GM21825 (cell line): ENCODE data around the gene SCD5.

Source experiments
- ATAC-seq: cut with Tn5 transposase; IDR thresholded peaks from one replicate; pipeline ENCODE4 v1.9.1; 2021; ENCODE audit warnings: mild to moderate bottlenecking, moderate library complexity; ENCODE audit not compliant: unreplicated experiment

Gene SCD5

DNA sequence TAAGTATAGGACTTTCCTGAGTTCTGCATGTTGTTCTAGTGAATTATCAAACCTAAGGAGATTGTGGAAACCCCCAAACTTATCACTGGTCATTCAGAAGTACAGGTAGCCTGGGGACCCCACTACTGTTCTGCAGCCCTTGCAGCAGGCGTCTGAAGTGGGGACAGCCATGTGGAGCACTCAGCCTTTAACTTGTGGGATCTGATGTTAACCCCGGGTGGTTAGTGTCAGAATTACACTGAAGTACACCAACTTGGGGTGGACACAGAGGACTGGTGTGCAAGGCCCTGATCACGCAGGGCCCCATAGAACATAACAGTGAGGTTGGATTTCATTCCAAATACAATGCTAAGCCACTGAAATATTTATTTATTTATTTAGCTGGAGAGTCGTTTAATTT lies 103.7 kb downstream of the SCD5 start:
- no peak for ATAC-seq

DNA sequence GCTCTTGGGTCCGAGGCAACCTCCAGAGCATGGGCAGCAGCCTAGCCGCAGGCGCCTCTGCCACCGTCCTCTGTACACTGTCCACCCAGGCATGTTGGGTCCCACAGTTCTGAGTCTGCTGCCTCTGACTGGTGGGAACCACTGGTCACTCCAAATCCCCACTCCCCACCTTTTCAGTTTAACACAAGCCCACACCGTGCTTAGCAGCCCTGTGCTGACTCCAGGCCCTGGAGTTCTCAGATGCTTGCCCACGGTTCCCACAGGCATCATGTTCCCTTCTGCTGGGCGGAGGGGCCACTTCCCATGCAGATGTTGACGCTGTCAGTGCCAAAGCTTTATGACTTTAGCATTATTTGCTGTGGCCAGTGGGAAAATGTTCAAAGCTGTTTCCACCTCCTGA lies 104.5 kb downstream of the SCD5 start:
- ATAC-seq: no peak

DNA sequence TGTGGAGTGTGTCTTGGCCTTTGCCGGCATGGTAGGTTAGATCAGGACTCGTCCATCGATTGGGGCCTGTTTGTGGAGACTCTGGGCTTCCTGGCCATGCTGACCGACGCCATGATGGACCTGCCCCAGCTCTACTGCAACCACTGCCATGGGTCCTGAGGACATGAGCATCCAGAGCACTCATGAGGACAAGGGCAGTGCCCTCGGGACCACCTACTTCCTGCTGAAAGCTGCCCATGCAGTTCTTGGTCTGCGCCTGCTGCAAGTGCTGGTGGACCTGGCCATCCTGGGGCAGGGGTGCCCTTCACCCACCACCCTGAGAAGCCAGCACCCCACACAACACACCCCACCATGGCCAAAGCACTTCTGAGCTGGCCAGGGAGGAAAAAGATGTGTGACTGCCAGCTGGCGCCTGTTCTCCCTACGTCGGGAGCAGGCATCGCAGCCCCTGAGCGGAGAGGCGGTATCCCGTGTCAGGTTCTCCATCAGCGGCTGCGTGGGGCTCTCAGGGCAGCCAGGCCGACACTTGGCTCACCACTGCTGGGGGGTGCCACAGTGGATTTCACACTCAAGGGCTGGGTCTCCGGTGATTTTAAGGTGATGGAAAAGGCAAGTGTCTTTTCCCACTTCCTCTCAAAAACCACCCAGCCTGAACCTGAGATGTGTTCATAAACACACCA lies 106.4 kb downstream of the SCD5 start:
- ATAC-seq: no peak

DNA sequence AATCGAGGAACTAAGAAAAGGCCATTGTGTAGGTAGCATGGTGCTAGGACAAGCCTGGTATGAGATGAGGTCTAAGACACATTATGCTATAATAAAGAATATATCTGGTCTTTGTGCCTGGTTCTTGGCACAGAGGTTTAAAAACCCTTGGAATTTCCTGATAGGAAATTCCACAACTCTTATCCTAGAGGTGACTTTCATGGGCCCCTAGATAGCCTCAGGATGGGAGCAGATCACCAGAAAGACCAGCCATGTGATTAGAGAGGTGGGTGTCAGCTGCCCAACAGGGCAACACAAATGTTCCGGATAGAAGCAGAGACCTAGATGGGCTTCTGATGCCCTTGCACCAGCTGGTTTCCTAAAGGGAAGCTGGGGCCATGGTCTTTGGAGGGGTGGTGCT lies 107.2 kb downstream of the SCD5 start:
- ATAC-seq: no peak

DNA sequence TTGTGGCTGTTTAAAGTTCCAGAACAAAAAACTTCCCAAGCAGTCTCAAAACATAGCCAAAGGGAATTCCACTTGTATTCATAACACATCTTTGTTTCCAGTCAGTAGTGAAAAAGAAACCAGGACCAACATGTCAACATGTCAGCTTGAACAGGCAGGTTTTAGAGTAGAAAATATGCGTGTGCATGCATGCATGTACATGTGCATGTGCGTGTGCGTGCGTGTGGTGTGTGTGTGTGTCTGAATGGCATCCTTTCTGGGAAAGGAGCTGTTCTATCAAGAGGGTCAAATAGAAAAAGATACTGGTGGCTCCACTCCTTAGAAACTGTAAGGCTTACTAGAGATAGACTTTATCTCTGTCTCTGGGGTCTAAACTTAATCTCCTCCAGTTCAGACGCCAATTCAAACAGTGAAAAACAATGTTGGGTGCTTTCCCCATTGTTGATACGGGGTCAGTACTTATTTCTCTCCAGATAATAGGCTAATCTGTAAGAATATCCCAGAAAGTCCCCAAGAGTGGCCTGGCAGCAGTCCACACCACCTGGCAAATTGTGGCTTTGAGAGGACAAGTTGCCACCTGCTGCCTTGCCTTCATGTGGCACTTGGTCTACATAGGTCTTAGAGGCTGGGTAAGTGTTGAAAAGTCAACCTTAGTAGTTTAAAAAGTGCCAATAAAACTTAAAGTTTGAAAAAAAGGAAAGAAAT lies 110.4 kb downstream of the SCD5 start:
- no peak for ATAC-seq

DNA sequence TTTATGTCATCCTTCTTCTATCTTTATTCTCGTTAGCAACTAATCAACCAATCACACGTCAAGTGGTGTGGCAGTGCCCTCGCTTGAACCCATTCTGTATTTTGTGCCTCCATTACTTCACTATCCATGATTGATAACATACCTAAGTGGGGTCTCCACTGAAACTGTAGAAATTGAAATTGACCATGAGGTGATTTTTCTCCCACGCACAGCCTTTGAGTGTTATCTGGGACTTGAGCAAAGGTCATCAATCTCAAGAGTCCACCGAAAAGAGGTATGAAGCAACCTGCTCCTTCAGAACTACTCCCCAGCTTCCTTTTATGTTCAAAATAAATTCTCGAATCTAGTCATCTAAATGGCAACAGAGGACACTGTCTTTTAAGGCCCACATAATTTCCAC lies 111.1 kb downstream of the SCD5 start:
- no peak for ATAC-seq

DNA sequence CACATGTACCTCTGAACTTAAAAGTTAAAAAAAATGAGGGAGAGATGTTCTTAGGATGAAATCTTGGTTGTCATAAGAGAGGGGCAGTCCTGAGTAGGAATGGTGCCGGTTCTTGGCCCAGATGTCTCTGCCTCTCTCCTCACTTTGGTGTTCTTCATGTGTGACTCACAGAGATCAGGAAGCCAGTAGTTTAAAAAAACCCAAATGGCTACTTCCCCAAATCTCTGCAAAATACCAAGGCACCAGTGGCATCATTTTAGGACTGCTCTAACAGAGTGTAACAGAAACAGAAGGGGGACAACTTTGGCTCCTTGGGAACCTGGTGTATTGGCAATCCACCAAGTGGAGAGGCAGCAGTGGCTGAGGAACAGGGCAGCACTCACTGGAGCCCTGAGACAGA lies 116.8 kb downstream of the SCD5 start:
- no peak for ATAC-seq

DNA sequence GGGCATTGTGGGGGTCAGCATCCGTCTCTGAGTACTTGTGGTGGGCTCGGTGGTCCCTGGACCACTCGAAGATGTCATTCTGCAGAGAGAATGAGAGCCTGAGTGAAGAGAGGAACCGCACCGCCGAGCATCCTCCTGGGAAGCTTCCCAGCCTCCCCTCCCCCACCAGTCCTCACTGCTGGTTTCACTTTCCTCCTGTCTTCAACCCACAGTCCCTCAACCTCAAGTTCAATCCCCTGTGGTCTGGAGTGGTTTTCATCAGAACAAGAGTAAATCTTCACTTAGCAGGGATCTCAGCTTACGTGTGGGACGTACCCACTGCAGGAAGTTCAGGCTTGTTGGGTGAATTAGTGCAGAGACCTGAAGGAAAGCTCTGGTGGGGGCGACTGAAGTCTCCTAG lies 117.8 kb downstream of the SCD5 start:
- ATAC-seq: no peak

DNA sequence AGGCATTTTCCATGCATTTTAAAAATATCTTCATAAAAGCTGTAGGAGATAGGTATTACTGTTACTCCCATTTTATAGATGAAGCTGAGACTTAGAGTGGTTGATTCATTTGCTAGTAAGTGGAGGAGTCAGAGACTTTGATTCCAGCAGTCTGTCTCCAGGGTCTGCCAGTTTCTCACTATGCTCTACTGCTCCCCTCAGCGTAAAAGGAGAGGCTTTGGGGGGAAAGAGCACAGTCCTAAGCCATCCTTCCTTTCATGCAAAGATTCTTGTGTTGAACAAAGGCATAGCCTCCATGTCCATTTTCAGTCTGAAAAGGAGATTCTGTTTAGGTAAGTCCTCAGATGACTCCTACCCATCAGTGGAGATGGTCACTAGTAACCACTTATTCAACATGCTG lies 119.1 kb downstream of the SCD5 start:
- no peak for ATAC-seq

DNA sequence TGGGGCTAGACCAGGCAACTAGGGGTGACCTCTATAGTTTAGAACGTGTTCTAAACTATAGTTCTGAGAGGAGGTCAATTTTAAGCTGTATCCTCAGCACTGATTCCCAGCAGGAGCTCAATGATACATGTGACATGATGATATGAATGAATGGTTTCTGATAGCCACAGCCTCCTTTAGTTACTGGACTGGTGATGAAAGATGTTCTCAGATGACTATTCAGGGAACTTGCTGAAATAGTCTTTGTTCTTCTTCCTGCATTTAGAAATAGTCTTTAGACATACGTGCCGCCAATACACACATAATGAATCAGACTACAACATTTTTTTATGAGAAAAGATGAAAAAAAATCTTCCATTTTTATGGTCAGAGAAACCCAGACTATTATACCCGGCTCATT lies 120.5 kb downstream of the SCD5 start:
- ATAC-seq: no peak

DNA sequence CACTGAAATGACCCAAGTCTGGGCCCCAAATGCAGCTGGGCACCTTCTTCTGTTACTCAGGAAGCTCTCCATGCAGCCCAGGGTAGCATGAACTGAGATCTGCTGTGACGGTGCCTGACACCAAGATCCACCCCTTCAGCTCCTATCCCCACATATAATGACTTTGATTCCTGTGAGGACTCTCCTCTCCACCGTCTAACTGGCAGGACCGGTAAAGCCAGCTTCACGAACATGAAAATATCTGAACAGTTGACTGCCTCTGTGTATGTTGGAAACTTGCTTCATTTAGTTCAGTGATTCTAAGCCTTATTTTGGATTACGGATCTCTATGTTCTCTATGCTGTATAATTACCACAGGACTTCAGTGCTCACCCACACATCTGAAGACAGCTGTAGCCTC lies 121.3 kb downstream of the SCD5 start:
- ATAC-seq: no peak

DNA sequence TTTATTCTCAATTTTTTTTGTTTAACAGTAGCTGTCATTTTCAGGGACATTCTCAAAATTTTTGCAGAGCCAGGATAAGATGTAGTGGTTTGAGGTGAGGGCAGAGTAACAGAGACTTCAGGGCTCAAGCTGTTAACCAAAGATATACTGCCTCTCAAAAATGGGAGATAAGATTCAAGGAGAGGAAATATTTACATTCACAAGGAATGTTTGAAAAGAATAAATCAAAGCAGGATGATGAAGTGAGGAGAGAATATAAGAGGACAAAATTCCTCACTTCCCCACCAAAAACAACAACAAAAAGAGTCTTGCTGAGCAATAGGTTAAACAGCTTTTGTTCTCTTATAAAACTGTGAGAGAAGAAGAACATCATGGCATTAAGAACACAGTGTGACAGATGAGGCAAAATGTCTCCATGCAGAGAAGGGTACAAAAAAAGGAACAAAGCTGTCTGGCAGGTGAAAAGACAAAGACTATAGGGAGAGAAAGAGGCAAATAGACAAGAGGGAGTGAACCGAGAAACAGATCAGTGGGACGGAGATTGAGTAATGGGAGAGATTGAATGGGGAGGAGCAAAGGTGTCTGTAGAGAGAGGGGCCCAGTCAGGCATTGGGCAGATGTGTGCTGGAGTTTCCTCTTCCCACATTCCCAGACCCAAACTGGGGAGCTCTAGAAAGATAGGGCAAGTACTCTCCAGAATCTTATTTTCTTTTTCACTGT lies 130.7 kb downstream of the SCD5 start:
- no peak for ATAC-seq

DNA sequence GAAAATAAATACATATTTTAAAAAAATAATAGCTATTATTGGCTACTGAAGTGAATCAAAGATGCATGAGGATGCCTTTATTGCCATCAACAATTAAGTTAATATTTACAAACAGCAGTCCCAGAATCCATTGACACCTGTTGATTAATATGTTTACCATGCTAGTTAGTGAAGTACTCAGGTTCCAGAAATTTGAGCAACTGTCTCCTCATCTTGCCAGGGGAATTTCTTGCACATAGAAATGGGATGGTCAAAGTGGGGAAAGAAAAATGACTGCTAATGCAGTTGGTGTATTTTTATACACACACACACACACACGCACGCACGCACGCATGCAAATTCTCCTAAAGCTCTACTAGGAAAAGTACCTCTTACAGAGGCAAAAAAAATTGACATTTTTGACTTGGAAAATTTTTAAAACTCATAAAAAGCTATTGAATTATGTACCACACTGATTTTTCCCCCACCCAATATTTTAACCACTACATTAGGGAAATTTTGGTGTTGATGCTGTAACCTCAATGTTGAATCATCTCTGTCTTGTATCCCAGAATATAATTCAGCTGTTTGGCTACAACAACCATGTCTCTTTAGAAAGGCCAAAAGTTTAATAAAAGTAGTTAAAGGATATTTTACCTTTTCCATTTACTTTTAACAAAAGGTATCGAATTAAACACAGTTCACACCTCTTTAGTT lies 131.5 kb downstream of the SCD5 start:
- no peak for ATAC-seq

DNA sequence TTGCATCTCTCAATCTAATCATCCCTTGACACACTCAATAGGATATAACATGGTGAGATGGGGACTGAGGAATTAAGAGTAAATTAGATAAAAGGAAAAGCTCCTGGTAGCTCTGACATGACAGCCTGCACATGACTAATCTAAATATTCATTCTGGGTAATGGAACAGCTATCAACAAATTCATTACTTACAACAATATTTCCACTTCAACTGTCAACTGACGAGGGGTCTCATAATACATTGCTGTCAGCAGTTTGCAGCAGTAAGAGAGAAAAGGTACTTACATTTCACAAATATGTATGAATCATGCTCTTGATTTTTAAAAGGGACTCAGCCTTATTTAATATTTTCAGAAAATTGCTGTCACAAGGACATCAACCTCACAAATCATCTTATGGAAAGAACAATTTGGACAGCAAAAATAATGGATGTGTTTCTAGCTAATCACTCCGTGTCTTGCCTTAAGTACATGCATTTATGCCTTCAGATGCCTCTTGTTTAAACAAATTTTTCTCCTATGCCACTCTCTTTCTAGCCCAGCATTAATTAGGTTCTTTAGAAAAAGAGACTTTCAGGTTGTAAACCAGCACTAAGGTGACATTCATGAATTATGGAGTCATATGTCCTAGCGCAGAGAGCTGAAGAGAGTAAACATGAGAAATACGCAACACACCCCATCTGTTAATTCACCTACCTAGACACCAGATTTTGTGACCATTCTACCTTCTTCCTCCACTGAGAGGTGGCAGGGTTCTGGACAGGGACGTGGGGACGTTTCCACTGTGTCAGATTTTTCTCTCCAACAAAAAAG lies 137.2 kb downstream of the SCD5 start:
- no peak for ATAC-seq

DNA sequence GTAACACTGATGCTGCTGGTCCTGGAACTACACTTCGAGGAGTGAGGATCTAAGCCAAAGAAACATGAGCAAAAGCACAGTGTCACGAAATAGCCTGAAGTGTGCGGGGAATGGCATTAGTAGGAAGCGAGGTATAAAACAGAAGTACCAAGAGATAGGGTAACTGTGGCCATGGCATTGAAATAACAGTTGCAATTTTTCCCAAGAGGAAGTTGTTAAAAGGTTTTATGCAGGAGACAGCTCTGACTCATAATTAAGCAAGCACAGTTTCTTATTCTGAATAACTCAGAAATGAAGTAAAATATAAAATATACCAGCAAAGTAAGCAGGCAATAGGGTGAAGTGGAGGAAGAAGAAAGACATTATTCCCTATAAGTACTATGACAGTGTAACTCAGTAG lies 146.5 kb downstream of the SCD5 start:
- no peak for ATAC-seq

DNA sequence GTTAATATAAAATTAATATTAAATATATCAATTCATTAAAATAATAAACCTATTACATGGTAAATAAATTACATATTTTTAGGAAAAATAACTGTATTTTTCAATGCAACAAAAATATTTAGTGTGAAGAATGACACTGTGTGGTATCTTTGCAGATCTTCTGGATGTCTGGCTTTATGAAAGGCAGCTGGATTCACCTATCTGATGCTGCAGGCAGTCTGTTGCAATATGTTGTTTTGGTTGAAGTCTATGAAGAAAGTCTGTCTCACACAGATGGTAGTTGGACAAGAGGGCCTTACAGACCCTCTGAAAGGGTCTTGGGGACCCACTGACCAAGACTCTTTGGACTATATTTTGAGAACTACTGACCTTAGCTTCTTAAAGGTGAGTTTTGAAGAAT lies 147.7 kb downstream of the SCD5 start:
- ATAC-seq: no peak

DNA sequence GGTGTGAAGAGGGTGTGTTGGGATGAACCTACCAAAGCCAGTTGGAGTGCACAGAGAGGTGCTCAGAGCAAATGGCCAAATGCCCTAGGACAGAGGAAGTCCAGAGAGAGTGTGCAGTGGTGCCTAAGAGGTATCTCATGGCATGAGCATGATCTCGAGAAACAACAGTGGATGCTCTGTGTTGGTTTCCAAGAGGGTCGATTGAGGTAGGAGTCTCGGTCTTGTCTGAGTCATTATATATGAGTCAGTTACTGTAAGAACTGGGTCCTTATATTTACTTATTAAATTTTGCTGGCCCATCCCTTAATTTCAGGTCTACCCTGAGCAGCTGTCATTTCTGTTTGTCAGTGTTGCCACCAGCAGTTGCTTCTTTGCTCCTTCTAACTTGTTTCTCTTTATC lies 150.2 kb downstream of the SCD5 start:
- no peak for ATAC-seq

DNA sequence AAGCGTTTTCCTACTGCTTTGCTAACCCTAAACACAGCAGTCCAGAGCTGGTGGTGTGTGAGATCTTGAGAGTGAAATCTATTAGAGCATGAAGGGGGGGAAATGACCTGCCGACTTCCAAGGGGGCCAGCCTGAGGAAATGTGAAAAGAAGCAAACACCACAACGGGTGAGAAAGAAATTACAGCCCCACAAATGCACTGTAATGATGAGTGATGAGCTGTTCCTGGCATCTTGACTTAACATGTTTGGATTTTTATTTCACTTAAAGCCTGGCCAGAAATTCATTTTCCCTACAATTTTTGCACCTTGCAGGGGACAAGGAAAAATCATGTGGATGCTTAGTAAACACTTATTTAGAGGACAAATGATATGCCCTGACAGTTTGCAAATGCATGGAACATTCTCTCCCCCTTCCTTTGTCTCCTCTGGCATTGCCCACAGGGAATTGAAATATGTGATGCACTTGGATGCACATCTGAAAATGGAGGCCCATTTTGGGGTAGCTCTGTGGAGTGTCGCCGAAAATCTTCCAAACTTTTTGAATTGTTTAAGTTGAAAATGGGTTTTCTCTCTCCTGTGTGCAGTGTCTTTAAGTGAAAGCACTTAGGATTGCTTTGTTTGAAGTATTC lies 152.5 kb downstream of the SCD5 start:
- ATAC-seq: no peak

DNA sequence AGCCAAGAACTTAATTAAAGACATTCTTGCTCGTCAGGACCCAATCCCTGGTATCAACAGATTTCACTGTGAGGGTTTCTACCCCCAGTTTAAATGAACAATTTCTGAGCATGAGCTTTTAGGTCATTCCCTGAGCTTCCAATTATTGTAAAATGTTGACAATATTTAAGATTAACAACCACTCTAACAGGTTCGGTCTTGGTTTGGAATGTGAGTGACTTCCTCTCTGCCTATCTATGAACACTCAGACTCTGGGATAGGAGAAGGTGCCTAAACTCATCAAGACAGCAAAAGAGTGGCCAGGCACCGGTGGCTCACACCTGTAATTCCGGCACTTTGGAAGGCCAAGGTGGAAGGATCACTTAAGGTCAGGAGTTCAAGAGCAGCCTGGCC lies 153.9 kb downstream of the SCD5 start:
- ATAC-seq: no peak

DNA sequence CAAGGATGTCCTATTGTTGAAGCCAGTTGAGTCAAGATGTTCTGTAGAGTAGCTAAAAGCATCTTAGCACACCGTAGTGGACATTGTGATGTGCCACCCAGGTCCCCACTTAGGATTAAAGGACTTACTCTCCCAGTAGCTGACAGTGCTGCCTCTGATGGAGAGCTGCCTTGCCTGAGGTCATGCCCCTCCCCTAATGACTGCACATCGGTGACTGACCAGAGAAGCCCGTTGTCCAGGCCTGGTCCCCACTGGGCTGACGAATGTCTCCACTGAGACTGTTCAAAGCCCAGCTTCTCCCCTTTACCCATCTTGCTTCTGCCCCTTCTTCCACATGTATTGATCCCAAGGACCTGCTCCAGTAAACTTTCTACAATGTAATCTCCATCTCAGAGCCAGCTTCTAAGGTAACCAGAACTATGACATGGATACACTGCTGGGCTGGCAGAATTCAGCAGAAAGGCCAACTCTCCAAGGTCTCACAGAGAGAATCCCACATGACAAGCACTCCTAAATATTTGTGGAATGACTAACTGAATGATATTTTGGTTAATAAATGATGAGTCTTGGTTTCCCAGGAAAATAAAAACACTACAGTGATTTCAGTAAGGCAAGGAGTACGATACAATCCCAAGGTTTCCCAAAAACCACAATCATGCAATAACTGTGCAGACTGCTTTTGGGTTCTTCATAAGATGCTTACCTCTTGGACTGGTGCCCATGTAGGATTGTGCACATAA lies 154.4 kb downstream of the SCD5 start:
- ATAC-seq: no peak
